Forelimb muscle (tissue), 1 donor: ENCODE measurements around the gene OTUD3. TPM values are rescaled to one million over a fixed set of nuclear protein-coding genes. Genes with fewer than 3 reads are reported as not detected.
"Not testable (repeated sequence)": the region's sequence is repeated elsewhere in the genome, so short reads cannot be mapped to it uniquely, and the experiment has no call there.

Experiments
- DNase-seq: peaks from one replicate; pipeline ENCODE4 v3.0.0-alpha.2; 2013; ENCODE audit warnings: low read depth
- polyA plus RNA-seq: library from polyadenylated mRNA; unstranded; fragments of 120-200 nt; gene quantifications from one replicate; pipeline ENCODE4 v1.2.1, GENCODE V29; 2013; ENCODE audit not compliant: insufficient read length

The OTUD3 gene
- polyA plus RNA-seq, 1 donor = 7.9 TPM

- not testable (repeated sequence) for DNase-seq
These were observed 13.6 kb upstream of the OTUD3 start for GRCh38 chr1:19868575-19868974.

GRCh38 chr1:19869453-19869852 is 12.7 kb upstream of the OTUD3 start:
- DNase-seq = not testable (repeated sequence)

DNA sequence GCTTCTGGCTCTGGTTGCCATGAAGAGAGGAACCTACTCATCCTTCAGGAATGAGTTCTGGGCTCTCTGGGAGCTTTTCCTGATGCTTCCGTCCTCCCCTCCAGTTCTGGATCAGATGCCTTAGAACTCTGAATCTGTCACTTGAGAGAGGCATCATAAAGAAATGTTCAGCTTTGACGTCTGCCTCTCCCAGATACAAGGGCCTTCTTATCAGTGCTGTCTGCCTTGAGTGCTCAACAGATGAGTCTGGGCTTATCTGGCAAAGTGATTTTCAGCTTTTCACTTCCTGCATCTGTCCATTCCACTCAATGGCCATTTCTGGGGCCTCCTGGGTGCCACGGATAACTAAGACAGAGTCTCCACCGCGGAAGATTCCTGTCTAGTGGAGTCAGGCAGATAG is 12.3 kb upstream of the OTUD3 start:
- no peak for DNase-seq

GRCh38 chr1:19872190-19872589 is 10.0 kb upstream of the OTUD3 start:
- no peak for DNase-seq

GRCh38 chr1:19877181-19877750 is 4.9 kb upstream of the OTUD3 start:
- DNase-seq = no peak

GRCh38 chr1:19877821-19878636 is 4.2 kb upstream of the OTUD3 start:
- no peak for DNase-seq

DNA sequence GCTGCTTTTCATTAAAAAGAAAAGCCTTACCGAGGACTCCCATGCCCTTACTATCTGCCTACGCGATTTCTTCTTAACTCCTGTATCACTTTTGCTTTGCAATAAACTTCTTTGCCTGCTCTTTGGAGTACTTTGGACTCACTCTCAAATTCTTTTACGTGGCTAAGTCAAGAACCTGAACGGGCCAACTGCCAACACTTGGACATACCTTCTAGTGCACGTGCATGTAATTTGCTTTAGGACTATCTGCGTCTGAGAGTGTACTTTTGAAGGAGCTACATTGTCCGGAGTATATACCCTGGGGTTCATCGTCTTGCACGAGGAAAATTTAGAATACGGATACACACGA is 3.6 kb upstream of the OTUD3 start:
- DNase-seq = no peak

- no peak for DNase-seq
These were observed 3.0 kb upstream of the OTUD3 start for GRCh38 chr1:19879227-19879626.

- DNase-seq = no peak
These were observed 2.5 kb upstream of the OTUD3 start for GRCh38 chr1:19879661-19880060.

DNA sequence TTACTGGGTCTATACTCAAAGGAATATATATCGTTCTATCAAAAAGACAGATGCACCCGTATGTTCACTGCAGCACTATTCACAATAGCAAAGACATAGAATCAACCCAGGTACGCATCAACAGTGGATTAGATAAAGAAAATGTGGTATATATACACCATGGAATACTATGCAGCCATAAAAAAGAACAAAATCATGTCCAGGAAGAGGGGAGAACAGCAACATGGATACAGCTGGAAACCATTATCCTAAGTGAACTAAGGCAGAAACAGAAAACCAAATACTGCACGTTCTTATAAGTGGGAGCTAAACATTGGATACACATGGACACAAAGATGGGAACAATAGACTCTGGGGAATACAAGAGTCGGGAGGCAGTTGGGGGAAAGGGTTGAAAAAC is 1.4 kb upstream of the OTUD3 start:
- not testable (repeated sequence) for DNase-seq

- DNase-seq = no peak
These were observed 2.1 kb downstream of the OTUD3 start for GRCh38 chr1:19884312-19884711.

DNA sequence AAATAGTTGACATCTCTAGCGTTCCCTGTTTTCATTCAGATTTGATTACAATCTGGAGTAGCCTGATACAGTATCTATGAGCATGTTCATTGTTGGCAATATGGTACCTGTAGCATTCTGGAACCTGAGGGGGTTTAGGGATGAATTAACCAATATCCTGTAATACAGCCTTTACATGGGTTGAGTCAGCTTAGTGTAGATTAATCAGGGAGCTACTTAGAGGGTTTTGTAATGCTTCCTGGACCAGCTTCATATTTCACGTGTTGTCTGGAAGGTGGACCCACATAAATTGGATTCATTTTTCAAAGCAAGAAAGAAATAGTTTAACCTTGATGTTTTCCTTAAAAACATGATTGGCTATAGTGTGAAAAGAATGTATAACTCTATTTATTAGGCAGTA is 3.6 kb downstream of the OTUD3 start:
- DNase-seq = no peak

- no peak for DNase-seq
These were observed 5.9 kb downstream of the OTUD3 start for GRCh38 chr1:19888112-19888511.

- DNase-seq = no peak
These were observed 7.5 kb downstream of the OTUD3 start for GRCh38 chr1:19889656-19890055.

GRCh38 chr1:19892129-19892528 is 9.9 kb downstream of the OTUD3 start:
- no peak for DNase-seq

DNA sequence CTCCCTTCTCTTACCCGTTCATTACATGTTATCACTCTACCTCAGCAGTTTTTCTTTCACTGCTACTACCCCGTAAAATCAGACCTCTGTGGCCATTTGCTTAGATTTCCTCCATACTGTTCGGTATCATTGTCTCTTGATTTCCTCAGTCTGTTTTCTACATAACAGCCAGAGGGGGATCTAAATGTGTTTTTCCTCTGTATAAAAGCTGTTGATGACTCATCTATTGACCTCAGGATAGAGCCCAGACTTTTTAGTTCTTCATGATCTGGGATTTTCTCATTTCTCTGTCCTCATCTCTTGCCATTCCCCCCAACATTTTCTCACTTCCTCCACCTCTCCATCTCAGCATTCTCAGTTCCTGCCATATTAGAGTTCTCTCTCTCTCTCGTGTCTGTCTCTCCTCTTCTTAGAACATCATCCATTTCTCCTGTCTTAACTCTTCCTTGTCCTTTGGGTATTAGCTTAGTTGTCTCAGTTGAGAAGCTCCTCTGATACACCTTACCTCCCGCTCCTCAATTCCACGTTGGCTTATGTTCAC is 10.5 kb downstream of the OTUD3 start:
- DNase-seq = no peak

DNA sequence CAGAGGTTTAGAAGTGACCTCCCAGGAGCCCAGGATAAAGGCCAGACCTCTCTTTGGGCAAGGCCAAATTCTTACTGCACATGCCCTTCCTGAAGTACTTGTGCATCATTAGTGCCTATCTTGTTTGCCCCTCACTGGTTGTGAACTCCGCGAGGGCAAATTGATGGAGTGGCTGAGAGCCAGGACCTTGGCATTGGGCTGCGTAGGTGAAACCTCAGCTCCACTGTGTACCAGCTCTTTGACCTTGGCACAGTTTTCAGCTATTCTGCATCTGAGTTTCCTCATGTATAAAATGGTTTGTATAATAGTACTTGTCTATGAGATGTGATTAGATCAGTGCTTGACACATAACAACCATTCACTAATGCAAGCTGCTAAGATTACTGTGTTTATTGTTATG is 11.5 kb downstream of the OTUD3 start:
- DNase-seq = no peak

DNA sequence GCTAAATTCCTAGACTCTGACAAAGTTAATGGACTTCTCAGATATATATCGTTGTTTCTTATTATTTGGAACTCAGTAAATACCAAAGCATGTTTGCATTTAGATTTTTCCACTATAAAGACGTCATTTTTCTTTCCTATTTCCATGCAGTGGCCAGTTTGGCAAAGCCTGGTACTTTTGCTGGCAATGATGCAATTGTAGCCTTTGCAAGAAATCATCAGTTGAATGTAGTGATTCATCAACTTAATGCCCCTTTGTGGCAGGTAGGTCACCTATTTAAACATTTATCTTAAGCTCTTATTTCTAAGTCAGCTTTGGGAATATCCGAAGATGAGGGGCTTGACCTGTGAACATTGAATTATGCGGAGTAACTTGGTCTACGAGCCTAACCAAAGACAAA is 12.0 kb downstream of the OTUD3 start:
- DNase-seq = no peak

- no peak for DNase-seq
These were observed 19.5 kb downstream of the OTUD3 start for GRCh38 chr1:19901653-19902052.

DNA sequence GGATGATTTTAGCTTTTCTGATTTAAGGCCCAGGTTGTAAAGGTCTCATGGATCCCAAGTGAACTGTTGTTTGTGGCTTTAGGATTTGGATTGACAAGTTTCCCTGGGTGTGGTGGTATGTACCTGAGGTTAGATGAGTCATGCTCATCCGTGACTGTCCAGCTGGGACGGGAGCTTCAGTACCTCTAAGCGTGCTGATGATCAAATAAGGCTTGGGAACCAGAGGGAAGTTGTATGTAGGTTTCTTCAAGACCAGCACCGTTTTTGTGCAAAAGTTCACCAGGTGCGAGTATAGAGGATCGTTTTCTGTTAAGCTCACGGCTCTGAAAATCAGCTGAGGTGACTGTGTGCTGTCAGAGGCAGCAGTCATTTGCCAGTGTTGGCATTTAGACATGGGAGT is 21.4 kb downstream of the OTUD3 start:
- DNase-seq = no peak

- DNase-seq = no peak
These were observed 25.3 kb downstream of the OTUD3 start for GRCh38 chr1:19907456-19907855.

DNA sequence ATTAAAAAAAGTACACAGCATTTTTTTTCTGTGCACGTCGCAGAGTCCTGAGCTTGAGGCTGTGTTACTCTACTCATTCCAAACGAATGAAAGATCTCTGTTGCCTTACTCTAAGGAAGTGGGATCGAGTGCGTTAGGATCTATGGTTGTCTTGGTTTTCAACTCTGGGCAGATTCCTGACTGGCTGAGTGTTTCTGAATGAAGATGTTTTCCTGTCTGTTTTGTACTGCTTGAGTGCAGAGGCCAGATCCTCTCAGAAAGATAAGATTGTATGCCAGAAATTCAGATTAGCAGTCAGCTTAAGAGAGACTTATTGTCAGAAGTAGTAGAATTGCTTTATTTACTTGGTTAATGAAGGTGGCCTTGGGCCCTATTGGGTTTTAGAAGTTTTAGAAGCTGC is 27.2 kb downstream of the OTUD3 start:
- no peak for DNase-seq

GRCh38 chr1:19909971-19910370 is 27.8 kb downstream of the OTUD3 start:
- no peak for DNase-seq
